ENCODE measurements around the gene NEK8. TPM values are rescaled to one million over a fixed set of nuclear protein-coding genes. Genes with fewer than 3 reads are reported as not detected.
"Not testable (repeated sequence)": the region's sequence is repeated elsewhere in the genome, so short reads cannot be mapped to it uniquely, and the experiment has no call there.

NEK8 gene
- total RNA-seq, 1 experiment from 2014 or later: 10.8 TPM

DNA sequence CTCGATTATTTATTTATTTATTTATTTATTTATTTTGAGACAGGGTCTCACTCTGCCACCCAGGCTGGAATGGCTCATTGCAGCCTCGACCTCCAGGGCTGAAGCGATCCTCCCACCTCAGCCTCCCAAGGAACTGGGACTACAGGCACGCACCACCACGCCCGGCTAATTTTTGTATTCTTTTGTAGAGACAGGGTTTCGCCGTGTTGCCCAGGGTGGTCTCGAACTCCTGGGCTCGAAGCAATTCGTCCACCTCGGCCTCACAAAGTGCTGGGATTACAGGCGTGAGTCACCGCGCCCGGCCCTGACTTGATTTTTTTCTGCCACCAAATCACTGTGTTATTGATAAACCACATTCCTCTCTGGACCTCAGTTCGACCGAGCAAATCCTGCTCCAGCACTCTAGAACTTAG is 9.6 kb upstream of the NEK8 start:
- H3K4me3 Mint-ChIP-seq (ENCODE audit: low read depth, unreplicated experiment): peak overlapping the region; percentile 89
- H3K9me3 Mint-ChIP-seq (ENCODE audit: low read depth, unreplicated experiment): no peaks in the 10 kb centered on the region
- H3K4me1 Mint-ChIP-seq (ENCODE audit: low read depth, unreplicated experiment): peaks cover 27% of the 10 kb centered on the region
- CTCF ChIA-PET: interaction anchor here (0.6 to 1.4 kb wide), 11 partner anchors 9 to 227 kb away, joined by 3 to 19 read pairs (median 6); partner anchors contain the start of genes BLTP2 and NEK8
- H3K36me3 Mint-ChIP-seq (ENCODE audit: insufficient read depth, unreplicated experiment): peaks cover 60% of the 10 kb centered on the region
- no TSS peak for BruUV-seq (replicated peaks)
- intact Hi-C loops (cut with micrococcal nuclease; ENCODE audit: unreplicated experiment): loop anchor here (5.0 kb wide), 1 partner anchor 57 kb away; the partner anchor contains the start of genes SDF2 and SUPT6H
- no peak for DNase-seq
- peak overlapping the region; percentile 96 for H3K27ac Mint-ChIP-seq (ENCODE audit: unreplicated experiment)
- TF ChIP-seq CTCF (IDR thresholded peaks at IDR 0.05; ENCODE audit: unreplicated experiment): no peak
- no peaks in the 10 kb centered on the region for H3K27me3 Mint-ChIP-seq (ENCODE audit: unreplicated experiment)

DNA sequence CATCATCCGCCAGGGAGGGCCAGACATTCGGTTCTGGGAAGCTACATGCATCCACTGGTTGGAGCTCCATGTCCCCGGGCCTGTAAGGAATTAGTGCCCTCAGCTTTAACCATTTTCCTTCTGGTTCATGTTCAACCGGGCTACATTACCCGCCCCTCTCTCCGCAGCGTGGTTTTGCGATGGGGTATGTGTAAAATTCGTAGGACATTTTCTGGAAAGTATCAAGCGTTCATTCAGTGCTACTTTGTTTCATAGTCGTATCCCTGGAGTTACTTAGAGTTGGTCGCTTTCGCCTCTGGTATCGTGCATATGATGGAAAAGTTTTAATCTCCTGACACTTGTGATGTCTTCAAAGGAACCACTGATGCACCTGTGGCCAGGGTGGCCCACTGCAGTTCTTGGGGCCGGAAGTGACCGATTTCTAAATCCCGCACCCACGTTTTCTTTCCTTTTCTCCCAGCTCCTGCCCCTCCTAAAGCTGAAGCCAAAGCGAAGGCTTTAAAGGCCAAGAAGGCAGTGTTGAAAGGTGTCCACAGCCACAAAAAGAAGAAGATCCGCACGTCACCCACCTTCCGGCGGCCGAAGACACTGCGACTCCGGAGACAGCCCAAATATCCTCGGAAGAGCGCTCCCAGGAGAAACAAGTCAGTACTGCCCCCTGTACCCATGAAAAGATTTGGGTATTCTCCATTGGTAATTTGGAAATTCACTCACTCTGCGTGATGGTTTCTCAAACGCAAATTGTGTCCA is 8.2 kb upstream of the NEK8 start:
- DNase-seq: no peak
- peak overlapping the region; percentile 89 for H3K4me3 Mint-ChIP-seq (ENCODE audit: low read depth, unreplicated experiment)
- H3K9me3 Mint-ChIP-seq (ENCODE audit: low read depth, unreplicated experiment): no peaks in the 10 kb centered on the region
- H3K27me3 Mint-ChIP-seq (ENCODE audit: unreplicated experiment): no peaks in the 10 kb centered on the region
- peaks cover 74% of the 10 kb centered on the region for H3K36me3 Mint-ChIP-seq (ENCODE audit: insufficient read depth, unreplicated experiment)
- peaks cover 41% of the 10 kb centered on the region for H3K4me1 Mint-ChIP-seq (ENCODE audit: low read depth, unreplicated experiment)
- peak overlapping the region; percentile 96 for H3K27ac Mint-ChIP-seq (ENCODE audit: unreplicated experiment)
- CTCF ChIA-PET: interaction anchor here (1.3 to 1.4 kb wide), 4 partner anchors 8 to 217 kb away, joined by 5 to 19 read pairs (median 7); partner anchors contain the start of gene NEK8
- no peak for TF ChIP-seq CTCF (IDR thresholded peaks at IDR 0.05; ENCODE audit: unreplicated experiment)
- intact Hi-C loops (cut with micrococcal nuclease; ENCODE audit: unreplicated experiment): loop anchor here (5.0 to 10.0 kb wide), 4 partner anchors 84 to 394 kb away; no protein-coding TSS in a partner anchor
- BruUV-seq (replicated peaks): TSS peak; percentile 84

DNA sequence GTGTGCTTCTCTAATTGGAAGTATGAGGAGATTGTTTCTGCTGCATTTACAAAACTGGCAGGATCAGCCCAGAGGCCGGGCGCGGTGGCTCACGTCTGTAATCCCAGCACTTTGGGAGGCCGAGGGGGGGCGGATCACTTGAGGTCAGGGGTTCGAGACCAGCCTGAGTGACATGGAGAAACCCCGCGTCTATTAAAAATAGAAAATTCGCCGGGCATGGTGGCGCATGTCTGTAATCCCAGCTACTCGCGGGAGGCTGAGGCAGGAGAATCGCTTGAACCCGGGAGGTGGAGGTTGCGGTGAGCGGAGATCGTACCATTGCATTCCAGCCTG is 7.6 kb upstream of the NEK8 start:
- H3K4me3 Mint-ChIP-seq (ENCODE audit: low read depth, unreplicated experiment): peak overlapping the region; percentile 89
- intact Hi-C loops (cut with micrococcal nuclease; ENCODE audit: unreplicated experiment): loop anchor here (5.0 to 10.0 kb wide), 4 partner anchors 84 to 394 kb away; no protein-coding TSS in a partner anchor

DNA sequence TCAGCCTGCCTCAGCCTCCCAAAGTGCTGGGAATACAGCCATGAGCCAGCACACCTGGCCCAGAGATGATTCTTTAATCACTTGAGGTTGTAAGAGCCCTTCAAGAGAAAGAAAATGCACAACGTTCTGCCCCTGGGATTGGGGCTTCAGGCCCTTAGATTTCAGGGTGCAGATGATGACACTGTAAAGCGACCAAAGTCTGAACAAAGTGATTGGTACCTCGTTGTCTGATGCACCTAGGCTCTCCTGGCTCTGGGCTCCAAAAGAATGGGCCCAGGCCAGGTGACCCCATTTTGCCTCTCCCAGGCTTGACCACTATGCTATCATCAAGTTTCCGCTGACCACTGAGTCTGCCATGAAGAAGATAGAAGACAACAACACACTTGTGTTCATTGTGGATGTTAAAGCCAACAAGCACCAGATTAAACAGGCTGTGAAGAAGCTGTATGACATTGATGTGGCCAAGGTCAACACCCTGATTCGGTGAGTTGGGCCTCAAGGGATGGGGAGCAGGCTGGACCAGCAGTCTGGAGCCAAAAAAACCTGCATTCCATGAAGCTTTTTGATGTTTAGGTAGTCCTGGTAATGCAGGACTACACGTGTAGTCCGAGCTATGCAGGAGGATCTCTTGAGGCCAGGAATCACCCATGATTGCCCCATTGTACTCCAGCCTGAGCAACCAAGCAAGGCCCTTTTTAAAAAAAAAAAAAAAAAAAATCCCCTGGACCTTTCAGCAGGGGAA is 6.0 kb upstream of the NEK8 start:
- H3K27me3 Mint-ChIP-seq (ENCODE audit: unreplicated experiment): no peaks in the 10 kb centered on the region
- intact Hi-C loops (cut with micrococcal nuclease; ENCODE audit: unreplicated experiment): loop anchor here (5.0 to 10.0 kb wide), 4 partner anchors 82 to 392 kb away; no protein-coding TSS in a partner anchor
- DNase-seq: no peak
- H3K9me3 Mint-ChIP-seq (ENCODE audit: low read depth, unreplicated experiment): no peaks in the 10 kb centered on the region
- CTCF ChIA-PET: no interaction called here
- peak overlapping the region; percentile 89 for H3K4me3 Mint-ChIP-seq (ENCODE audit: low read depth, unreplicated experiment)
- TF ChIP-seq CTCF (IDR thresholded peaks at IDR 0.05; ENCODE audit: unreplicated experiment): no peak
- BruUV-seq (replicated peaks): TSS peak; percentile 0
- H3K27ac Mint-ChIP-seq (ENCODE audit: unreplicated experiment): peak overlapping the region; percentile 99
- H3K36me3 Mint-ChIP-seq (ENCODE audit: insufficient read depth, unreplicated experiment): peaks cover 91% of the 10 kb centered on the region
- peaks cover 42% of the 10 kb centered on the region for H3K4me1 Mint-ChIP-seq (ENCODE audit: low read depth, unreplicated experiment)

More for the DNA sequence above, 7.6 kb upstream of the NEK8 start:
- Mint-ChIP-seq H3K27ac (ENCODE audit: unreplicated experiment) (peak overlapping the region; percentile 96), H3K36me3 (ENCODE audit: insufficient read depth, unreplicated experiment) (peaks cover 79% of the 10 kb centered on the region), H3K4me1 (ENCODE audit: low read depth, unreplicated experiment) (peaks cover 42% of the 10 kb centered on the region)
- H3K27me3 Mint-ChIP-seq (ENCODE audit: unreplicated experiment); CTCF ChIA-PET; BruUV-seq (replicated peaks); H3K9me3 Mint-ChIP-seq (ENCODE audit: low read depth, unreplicated experiment); DNase-seq: not testable (repeated sequence)
